GM21423 (cell line): ENCODE data around the gene C3orf52.
"Not testable (repeated sequence)": the region's sequence is repeated elsewhere in the genome, so short reads cannot be mapped to it uniquely, and the experiment has no call there.

Experiments used
- ATAC-seq: cut with Tn5 transposase; IDR thresholded peaks from one replicate; pipeline ENCODE4 v1.9.1; 2021; ENCODE audit warnings: mild to moderate bottlenecking, moderate library complexity; ENCODE audit not compliant: unreplicated experiment

The C3orf52 gene, protein sequence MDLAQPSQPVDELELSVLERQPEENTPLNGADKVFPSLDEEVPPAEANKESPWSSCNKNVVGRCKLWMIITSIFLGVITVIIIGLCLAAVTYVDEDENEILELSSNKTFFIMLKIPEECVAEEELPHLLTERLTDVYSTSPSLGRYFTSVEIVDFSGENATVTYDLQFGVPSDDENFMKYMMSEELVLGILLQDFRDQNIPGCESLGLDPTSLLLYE

DNA sequence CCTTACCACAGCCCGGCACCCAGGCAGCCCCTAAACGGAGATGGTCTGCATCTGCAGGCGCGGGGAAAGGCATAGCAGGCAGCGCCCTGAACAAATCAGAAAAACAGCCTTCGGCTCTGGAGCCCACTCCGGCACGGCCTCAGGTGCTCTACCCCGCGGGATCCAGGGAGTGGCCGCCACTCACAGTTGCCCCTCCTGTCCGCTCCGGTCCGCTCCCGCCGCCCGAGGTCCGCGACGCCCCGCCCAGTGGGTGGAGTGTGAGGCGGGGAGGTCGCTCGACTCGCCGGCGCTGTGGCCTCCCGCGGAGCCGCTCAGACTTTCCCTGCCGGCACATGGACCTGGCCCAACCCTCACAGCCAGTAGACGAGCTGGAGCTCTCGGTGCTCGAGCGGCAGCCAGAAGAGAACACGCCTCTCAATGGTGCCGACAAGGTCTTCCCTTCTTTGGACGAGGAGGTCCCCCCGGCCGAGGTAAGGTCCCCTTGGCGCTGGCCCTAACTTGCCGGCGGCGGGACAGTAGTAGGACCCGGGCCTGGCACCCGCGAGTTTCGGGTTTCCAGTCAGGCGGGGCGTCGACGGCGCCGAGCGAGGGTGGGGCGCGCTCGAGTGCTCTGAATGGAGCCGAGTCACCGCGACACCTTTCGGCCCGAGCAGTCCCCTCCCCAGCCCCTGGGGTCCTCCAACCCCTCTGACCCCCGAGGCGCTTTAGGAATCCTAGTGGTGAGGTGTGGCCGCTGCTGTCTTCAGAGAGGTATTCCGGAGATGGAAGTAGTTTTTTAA lies at the start of gene C3orf52:
Gene C3orf52, plus strand, starts transcription at position 314 of the 779 bp plus-strand sequence. Its CDS starts 19 bp downstream, at position 333.
- ATAC-seq: peak; percentile 74

DNA sequence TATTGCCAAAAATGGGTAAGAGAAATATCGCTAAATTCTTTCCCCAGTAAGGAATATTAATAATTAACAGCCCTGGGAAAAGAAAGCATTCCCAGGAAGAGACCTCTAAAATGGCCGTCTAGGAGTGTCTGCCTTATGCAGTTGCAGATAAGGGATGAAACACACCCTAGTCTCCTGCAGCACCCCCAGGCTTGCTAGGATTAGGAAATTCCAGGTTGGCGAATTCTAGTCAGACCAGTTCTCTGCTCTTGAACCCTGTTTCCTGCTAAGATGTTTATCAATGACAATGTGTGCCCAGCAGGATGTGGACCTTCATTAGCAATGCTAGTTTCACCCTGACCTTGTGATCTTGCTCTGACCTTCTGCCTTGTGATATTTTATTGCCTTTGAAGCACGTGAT lies 49.0 kb upstream of the C3orf52 start:
- ATAC-seq: not testable (repeated sequence)

DNA sequence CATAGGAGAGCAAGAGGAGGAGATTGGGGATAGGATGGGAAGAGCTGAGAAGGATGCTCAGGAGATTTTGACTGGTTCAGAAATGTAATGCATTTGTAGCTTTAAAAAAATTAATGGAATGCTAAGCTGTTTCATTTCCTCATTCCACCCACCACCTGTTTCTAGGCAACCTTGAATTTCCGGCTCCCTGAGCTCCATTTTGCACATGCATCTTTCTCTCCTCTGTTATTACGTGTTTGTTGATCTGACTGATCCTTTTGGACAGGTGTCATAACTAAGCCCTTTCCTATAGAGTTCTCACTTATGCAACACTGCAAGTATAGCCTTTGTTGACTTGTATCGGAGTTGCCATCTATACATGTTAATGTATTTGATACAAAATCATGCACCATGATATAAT lies 47.3 kb upstream of the C3orf52 start:
- no peak for ATAC-seq

DNA sequence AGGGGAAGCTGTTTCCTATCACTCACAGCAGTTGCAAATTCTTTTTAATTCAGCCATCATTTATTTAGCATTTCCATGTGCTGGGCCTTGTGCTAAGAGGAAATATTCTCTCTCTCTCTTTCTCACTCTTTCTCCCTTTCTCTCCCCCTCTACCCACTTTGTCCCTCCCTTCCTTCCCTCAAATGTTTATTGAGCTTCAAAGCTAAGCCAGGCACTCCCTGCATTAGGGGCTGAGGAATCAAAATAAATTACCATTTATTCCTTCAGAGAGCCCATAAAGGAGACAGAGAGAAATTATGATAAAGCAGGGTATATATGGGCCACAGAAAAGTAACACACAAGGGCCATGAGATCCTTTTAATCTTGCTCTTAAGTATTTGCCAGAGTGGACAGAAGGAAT lies 44.9 kb upstream of the C3orf52 start:
- no peak for ATAC-seq

DNA sequence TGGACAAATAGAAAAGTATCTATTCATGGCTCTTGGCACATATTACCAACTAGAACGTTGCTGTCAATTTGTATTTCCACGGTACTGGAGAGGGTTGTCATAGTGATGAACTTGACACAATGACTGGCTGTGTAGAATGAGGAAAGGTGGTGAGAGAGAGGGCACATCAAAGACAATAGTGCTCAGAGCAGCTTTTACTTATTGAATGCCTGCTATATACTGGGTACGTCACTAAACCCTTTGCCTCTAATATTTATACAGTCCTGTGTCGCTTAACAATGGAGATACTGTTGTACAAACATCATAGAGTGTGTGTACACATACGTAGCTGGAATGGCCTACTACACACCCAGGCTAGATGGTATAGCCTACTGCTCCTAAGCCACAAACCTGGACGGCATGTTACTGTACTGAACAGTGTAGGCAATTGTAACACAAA lies 43.3 kb upstream of the C3orf52 start:
- no peak for ATAC-seq

DNA sequence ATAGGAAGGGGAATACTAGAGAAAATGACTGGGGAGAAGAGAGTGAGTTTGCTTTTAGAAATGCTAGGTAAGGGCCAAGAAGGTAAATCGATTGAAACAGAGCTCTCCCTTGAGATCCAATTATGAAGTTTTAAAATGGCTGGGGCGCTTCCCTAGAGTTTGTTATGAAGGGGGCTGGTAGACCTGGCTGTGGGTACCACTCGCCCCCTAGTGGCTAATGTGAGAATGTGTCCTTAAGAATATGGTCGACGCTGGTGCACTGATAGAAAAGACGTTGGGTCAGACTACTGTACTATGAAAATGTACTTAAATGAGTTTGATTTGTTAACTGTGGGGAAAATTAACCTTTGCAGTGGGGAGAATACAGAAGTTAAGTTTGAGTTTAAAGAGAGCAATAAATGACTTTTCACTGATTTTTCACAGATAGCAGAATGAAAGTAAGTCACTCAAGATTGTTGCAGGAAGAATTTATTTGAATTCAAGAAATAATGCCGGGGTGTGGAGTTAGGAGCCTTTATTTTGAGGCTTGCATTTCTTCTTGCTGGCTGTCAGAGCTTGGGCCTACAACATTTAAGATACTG lies 42.5 kb upstream of the C3orf52 start:
- peak; percentile 86 for ATAC-seq

DNA sequence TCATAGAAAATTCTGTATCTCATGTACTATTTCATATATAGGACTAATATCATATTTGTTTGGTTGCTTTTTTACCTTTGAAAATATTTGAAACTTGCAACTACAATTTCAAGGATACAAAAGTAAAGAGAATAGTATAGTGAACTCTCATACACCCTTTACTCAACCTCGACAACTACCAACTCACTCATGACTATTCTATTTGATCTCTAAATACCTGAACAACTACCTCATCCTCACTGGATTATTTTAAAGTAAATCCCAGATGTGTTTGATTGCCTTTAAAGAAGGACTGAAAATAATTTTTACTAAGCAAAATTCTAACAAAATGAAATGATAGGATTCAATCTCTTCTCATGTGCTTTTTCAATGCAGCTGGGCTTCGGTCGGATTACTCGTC lies 39.6 kb upstream of the C3orf52 start:
- no peak for ATAC-seq

DNA sequence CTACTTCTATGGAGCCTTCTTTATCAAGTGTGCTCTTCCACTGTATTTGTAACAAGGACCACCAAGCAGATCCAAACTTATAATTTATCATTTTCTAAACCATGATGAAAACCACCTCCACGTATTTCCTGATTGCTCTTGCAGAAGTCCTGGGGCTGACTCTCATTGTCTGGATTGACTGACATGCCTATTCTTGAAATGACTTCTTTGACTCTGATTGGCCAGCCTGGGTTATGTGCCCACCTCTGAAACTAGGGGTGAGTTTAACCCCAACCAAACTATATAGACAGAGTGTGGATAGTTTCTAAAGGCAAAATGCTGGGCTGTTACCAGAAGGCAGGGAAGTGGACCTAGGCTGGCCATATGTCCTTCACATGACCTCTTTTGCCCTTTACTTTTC lies 38.9 kb upstream of the C3orf52 start:
- no peak for ATAC-seq

DNA sequence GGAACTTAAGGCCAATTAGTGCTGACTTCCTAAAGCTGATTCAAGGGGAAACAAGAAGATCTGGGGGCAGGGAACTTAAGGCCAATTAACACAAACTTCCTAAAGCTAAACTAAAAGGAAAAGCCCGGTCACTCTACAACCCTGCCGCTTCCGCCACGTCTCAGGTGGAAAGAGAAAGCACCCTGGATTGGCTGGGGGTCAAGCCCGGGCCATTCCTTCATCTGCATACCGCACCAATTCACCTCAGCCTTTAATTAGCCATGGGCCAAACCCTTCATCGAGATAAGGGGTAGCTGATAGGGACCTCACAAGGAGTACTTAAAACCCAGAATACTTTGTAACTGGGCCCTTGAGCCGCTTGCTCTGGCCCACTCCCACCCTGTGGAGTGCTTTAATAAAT lies 37.3 kb upstream of the C3orf52 start:
- ATAC-seq: no peak

DNA sequence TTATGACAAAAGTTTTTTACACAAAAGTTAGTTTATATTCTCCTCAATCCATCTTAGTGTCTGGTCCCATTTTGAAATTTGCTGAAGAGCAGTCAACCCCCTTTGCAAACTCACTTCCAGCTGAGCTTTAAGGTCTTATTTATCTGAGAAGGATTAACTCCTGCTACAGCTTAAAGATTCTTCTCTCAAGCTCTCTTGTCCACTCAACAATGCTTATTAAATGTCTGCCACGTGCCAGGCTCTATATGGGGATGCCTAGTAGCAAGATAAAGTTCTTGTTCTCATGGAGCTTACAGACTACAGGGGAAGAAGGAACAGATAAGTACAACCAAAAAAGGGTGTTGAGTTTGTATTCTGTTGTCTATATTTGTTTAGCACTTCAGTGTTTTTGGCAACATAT lies 33.0 kb upstream of the C3orf52 start:
- no peak for ATAC-seq

DNA sequence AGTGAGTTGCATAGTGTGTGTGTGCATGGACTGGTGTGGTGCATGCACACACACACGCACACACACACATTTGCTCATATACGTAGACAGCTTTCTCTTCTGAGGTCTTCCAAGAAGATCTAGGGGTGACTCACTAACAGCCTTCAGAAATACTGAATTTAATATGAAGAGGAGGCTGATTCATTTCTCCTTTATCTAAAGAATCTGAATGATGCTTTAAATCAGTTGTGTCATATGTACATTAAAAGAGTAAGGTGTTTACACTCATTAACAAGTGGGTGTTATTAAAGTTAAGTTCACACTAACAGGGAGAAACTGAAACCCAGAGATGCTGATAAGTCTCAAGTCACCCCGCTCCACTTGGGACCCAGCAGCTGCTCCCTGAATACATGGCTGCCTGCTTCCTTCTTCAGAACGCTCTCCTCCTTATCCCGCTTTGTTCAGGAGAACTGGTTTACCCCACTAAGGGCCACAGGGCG lies 29.7 kb upstream of the C3orf52 start:
- ATAC-seq: no peak

DNA sequence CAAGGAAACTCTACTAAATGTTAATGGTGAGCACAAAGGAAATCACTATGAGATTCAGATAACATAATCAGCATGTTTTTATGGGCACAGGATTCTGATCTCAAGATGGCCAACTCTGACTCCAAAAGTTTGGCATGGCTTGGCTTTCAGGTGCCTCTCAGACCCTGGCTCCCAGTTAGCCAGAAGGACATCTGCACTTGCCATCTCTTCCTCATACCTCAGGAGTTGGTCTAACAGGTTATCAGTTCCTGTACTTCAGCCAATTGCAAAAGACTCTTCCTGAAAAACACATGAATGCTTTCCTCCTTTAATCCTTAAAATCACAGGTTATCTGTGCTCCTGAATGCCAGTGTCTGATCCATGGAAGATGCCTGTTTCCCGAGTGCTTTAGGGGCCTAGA lies 26.7 kb upstream of the C3orf52 start:
- ATAC-seq: no peak

DNA sequence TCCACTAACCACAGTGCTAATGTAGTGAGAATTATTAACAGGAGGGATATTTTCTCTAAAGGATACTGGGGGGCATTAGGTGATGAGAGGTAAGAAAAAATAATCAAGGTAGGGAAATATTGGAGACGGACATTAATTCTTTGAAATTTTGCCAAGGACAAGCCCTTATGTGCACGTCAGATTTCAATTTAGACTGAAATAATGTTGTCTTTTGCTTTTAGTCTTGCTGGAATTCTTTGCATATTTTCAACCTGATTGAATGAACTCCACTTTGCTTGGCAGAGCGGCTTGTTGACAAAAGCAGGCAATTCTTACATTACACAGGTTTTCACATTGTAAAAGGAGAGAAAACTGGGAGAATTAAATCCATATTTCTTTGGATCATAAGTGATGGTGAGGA lies 25.0 kb upstream of the C3orf52 start:
- ATAC-seq: no peak

DNA sequence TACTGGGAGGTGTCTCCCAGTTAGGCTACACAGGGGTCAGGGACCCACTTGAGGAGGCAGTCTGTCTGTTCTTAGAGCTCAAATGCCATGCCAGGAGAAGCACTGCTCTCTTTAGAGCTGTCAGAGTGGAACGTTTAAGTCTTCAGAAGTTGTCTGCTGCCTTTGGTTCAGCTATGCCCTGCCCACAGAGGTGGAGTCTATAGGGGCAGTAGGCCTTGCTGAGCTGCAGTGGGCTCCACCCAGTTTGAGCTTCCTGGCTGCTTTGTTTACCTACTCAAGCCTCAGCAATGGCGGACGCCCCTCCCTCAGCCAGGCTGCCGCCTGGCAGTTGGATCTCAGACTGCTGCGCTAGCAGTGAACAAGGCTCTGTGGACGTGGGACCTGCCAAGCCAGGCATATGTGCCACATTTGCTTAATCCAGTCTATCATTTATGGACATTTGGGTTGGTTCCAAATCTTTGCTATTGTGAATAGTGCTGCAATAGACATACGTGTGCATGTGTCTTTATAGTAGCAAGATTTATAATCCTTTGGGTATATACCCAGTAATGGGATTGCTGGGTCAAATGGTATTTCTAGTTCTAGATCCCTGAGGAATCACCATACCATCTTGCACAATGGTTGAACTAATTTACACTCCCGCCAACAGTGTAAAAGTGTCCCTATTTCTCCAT lies 13.7 kb upstream of the C3orf52 start:
- not testable (repeated sequence) for ATAC-seq

DNA sequence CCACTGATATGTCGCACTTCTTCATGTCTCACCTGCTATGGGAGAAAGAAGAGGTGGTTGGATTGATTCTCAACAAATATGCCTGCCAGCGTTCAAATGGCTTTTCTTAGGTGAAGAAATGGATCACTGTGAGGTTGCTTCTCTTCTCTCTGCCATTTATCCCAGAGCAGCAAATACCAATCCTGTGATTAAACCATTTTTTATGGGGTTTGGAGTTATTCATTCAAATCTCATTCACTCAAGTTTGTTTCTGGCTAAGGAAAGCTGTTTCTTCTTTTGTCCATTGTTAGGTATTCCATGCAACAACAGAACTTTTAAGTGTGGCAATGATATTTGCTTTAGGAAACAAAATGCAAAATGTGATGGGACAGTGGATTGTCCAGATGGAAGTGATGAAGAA lies 12.2 kb upstream of the C3orf52 start:
- no peak for ATAC-seq

DNA sequence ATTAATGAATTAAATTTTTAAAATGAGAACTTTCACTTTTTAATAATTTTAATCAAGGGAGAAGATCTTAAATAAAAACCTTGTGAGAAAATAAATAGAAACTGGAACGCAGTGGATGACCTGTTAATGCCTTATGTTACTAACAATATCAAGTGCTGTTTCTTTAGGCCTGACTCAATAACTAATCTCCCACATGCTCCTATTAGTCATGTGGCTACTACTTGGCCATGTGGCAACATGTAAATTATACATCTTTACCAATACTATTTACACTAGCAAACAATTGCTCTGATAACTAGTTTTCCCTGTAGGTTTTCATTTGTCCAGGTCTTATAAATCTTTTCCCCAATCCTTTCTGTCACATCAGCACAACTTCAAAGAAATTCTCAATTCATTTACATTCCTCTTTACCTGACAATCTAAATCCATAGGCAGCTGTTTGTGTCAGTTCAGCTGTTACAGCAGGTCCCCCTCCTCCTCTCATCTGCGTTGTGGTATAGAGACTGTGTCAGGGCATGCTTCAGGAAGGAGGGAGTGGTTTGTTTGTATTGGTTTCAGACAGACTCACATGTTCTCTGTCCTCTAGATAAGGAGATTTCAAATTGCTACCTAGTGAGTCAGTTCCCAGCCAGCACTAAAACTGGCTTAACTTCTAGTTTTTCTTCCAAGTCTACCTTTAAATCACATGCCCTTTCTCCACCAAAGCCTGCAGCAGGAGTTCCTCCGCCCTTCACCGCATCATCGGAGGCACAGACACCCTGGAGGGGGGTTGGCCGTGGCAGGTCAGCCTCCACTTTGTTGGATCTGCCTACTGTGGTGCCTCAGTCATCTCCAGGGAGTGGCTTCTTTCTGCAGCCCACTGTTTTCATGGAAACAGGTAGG lies 11.3 kb upstream of the C3orf52 start:
- no peak for ATAC-seq

DNA sequence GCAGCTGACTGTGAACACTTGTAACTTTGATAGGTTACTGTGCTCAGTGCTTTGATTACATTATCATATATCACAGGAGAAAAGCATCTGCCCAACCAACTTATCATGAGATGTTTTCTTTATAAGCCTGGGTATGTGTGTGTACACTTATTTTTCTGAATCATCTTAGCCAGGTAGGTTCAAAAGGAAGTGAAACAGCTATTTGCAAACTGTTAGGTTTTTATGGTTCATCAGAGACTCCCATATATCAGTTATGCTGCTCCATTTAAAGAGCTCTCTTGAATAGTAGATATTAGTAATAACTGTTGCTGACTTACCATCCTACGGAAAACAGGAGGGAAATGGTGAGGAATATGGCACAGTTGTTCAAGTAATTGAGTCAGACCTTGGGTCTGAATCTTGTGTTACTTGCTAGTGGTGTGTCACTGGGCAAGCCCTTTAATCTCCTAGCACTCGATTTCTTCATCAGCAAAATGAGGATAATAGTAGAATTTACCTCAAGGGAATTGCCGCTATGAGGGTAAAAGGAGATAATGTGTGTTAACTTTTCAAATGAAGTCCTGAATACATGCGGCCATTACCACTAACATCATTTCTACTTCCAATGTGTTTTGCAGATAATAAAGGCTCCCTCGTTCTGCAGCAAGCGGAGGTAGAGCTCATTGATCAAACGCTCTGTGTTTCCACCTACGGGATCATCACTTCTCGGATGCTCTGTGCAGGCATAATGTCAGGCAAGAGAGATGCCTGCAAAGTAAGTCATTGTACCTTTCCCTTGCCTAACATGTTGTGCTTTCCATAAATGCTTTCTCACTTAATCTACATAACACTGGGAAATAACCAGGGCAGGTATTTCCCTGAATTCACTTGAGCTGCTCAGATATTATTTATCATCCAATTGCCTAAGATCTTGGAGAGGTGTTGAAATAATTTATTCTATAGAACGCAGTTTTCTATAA lies 7.8 kb upstream of the C3orf52 start:
- no peak for ATAC-seq

DNA sequence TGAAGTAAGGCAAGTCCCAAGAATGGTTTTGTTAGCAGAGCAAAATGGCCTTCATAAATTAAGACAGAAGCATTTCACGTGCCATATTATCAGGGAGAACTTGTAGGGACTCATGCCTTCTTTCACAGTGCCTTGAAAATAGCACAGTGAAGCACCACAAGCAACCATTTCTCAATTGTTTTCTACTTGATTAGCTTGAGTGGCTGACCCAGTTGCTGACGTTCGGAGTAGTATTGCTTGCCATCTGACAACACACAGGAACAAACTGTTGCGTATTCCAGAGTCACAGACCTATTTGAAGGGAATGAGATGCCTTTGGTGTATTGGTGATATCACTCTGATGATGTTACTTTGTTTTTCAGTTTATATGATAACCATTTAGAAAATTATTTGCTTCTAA lies 3.0 kb upstream of the C3orf52 start:
- ATAC-seq: no peak

DNA sequence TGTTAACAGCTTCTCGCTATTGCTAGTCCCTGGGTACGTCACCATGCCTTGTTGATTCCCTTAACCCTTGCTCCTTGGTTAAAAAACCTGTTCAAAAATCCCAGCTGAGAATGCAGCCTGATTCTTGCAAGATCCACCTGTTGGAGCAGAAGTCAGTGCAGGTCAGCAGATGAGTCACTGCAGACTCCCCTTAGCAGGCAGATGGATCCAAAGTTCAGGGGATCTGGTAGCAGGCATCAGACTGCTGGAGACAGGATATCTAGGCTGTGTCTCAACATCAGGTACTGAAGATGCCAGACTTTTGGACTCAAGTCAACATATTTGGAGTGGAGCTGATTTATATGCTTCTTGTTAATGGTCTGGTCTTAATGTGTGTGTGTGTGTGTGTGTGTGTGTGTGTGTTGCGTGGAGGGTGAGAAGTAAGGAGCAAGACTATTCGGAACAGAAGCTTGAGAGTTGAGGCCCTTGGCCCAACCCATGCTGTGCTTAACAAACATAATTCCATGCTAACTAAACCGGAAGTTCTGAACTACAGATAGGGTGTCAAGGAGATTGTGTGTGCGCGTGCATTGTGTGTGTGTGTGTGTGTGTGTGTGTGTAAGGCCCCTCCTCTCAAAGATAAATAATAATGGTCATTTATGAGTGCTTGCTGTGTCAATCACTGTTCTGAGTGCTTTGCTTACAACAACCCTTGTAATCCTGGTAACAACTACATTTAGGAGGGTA lies 1.0 kb upstream of the C3orf52 start:
- no peak for ATAC-seq
